KMS-11 (cell line): ENCODE data around the gene PTCRA.

Source experiments
- H2AFZ ChIP-seq: fragments of 200-600 bp; sonication (generic); 2 replicates; pipeline ENCODE4 v1.6.1; 2016; ENCODE audit warnings: antibody characterized with exemption, mixed run types, low read depth
- H3K27ac ChIP-seq: fragments of 200-600 bp; sonication (generic); 2 replicates; pipeline ENCODE4 v1.6.1; 2016; ENCODE audit warnings: mild to moderate bottlenecking, mixed run types
- H3K27me3 ChIP-seq: fragments of 200-600 bp; sonication (generic); 2 replicates; pipeline ENCODE4 v1.6.1; 2017; ENCODE audit warnings: mild to moderate bottlenecking, low read depth, mixed run types, moderate library complexity; ENCODE audit not compliant: insufficient read depth
- H3K36me3 ChIP-seq: fragments of 200-600 bp; sonication (generic); 2 replicates; pipeline ENCODE4 v1.6.1; 2017; ENCODE audit warnings: mild to moderate bottlenecking, mixed run types; ENCODE audit not compliant: insufficient read depth
- H3K4me1 ChIP-seq: fragments of 200-600 bp; sonication (generic); 2 replicates; pipeline ENCODE4 v1.6.1; 2016; ENCODE audit warnings: mild to moderate bottlenecking, low read depth, mixed run types; ENCODE audit not compliant: poor library complexity, severe bottlenecking
- H3K4me2 ChIP-seq: fragments of 200-600 bp; sonication (generic); 2 replicates; pipeline ENCODE4 v1.7.0; 2016; ENCODE audit warnings: mild to moderate bottlenecking, mixed run types
- H3K4me3 ChIP-seq: fragments of 200-600 bp; sonication (generic); IDR thresholded peaks from 2 replicates; pipeline ENCODE4 v1.6.1; 2017; ENCODE audit warnings: low read depth, low read length, mixed read lengths; ENCODE audit not compliant: insufficient read depth
- H3K79me2 ChIP-seq: fragments of 200-600 bp; sonication (generic); 2 replicates; pipeline ENCODE4 v1.6.1; 2016; ENCODE audit warnings: low read depth, mixed run types; ENCODE audit not compliant: insufficient read depth
- H3K9ac ChIP-seq: fragments of 200-600 bp; sonication (generic); 2 replicates; pipeline ENCODE4 v1.6.1; 2016; ENCODE audit warnings: mild to moderate bottlenecking, mixed run types
- H4K20me1 ChIP-seq: fragments of 200-600 bp; sonication (generic); 2 replicates; pipeline ENCODE4 v1.6.1; 2016; ENCODE audit warnings: mild to moderate bottlenecking, mixed run types; ENCODE audit not compliant: insufficient read depth
- CTCF ChIP-seq: fragments of 200-600 bp; sonication (generic); conservative IDR thresholded peaks from 2 replicates; pipeline ENCODE4 v1.6.1; 2017; ENCODE audit warnings: low read depth, mild to moderate bottlenecking, antibody characterized with exemption, low read length, moderate library complexity, mixed read lengths

Gene PTCRA

DNA sequence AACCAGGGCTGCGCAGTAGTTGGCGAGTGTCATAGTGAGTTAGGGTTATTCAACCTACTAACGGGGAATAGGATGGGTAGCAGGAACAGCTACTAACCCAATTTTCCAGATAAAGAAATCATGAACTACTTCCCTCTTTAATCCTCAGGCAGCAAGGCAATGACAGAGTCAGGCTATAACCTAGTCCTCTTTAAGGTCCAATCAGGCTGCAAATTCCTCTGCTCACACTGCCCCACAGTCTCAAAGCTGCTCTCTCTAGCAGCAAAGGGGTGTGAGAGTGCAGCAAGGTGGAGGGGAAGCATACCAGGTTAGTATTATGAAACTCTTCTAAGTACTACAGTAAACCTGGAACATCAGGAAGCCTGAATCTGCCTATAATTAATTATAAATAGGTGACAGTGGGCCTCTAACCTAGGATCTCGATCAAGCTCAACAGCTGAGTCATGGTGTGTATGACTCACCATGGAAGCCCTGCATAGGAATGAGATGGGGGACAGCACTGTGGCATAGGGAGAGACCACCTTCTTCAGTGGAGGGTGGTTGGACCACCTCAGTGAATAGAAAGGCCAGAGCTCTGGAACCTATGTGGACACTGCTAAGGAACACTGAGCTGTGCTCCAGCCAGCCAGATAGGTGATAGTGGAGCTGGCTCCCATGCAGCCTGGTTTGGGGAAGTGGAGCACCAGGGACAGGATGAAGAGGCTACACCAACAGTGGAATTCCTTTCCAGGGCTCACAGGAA is 55.2 kb downstream of the PTCRA start:
- H3K27ac ChIP-seq, result no peak overlapping the region
- no peak for TF ChIP-seq CTCF
- H3K4me2 ChIP-seq, result no peak overlapping the region

GRCh38 chr6:42971746-42972327 is 56.0 kb downstream of the PTCRA start:
- Histone ChIP-seq H3K4me2 (no peak overlapping the region), H3K27ac (no peak overlapping the region), H3K79me2 (no peaks in the 10 kb centered on the region), H3K27me3 (no peaks in the 10 kb centered on the region), H3K4me3 (no peak overlapping the region), H2AFZ (no peak overlapping the region), H4K20me1 (no peaks in the 10 kb centered on the region), H3K4me1 (no peaks in the 10 kb centered on the region), H3K36me3 (no peaks in the 10 kb centered on the region), H3K9ac (no peak overlapping the region)
- no peak for TF ChIP-seq CTCF

More for the DNA sequence above, 55.2 kb downstream of the PTCRA start:
- no peak overlapping the region for H3K4me3 ChIP-seq
- H3K36me3 ChIP-seq, result no peaks in the 10 kb centered on the region
- H4K20me1 ChIP-seq, result no peaks in the 10 kb centered on the region
- H3K4me1 ChIP-seq, result no peaks in the 10 kb centered on the region
- H3K9ac ChIP-seq, result no peak overlapping the region
- H3K27me3 ChIP-seq, result no peaks in the 10 kb centered on the region
- no peak overlapping the region for H2AFZ ChIP-seq
- no peaks in the 10 kb centered on the region for H3K79me2 ChIP-seq

DNA sequence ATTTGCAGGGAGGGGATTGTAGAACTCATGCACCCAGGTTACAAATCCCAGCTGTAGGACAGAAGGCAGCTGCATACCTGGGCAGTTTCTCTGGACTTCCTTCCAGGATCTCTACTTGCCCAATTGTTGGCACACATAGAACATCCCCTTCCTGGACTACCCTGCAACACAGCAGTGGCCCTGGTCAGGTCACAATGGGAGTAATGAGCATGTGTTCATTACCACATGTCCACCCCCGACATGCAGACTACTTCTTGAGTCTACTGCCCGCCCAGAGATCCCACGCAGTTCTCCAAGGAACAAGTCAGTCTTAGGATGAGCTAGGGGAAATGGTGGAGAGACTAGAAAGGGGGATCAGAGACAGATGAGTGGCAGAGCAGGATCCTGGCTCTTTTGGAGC is 58.1 kb downstream of the PTCRA start:
- no peak overlapping the region for H3K4me3 ChIP-seq
- H3K36me3 ChIP-seq, result no peaks in the 10 kb centered on the region
- peaks cover 11% of the 10 kb centered on the region for H3K79me2 ChIP-seq
- H3K27me3 ChIP-seq, result no peaks in the 10 kb centered on the region
- H3K4me2 ChIP-seq, result no peak overlapping the region
- no peak overlapping the region for H3K9ac ChIP-seq
- no peaks in the 10 kb centered on the region for H4K20me1 ChIP-seq
- no peak overlapping the region for H2AFZ ChIP-seq
- no peak overlapping the region for H3K27ac ChIP-seq
- peaks cover 9% of the 10 kb centered on the region for H3K4me1 ChIP-seq
- no peak for TF ChIP-seq CTCF

DNA sequence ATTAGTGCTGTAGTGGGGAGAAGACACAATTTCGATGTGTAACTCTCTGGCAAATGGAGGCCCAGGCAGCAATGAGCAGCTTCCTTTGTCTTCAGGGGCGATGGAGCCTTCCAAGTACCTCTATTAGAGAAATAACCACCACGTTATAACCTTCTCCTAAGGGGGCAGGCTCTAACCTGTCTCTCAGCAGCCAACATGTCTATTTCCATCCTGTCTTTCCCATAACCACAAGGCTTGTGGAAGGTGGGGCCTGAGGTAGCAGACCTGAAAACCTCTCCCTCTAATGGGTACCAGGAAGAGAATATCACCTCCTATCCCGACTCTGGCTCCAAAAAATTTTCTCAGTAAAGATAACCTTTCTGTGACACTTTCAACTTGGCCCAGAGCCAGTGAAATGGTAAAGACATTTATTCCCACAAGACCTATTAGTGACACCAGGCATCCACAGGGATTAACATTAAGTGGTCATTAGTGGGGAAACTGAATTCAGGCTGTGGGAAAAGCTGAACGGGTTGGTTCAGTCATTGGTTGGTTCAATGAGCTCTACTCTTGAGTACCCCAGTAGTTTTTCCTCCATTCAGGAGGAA is 59.2 kb downstream of the PTCRA start:
- Histone ChIP-seq H3K79me2 (peaks cover 11% of the 10 kb centered on the region), H3K4me3 (no peak overlapping the region), H3K27ac (no peak overlapping the region), H3K27me3 (no peaks in the 10 kb centered on the region), H2AFZ (no peak overlapping the region), H3K4me1 (peaks cover 11% of the 10 kb centered on the region), H3K4me2 (no peak overlapping the region), H4K20me1 (no peaks in the 10 kb centered on the region), H3K9ac (no peak overlapping the region), H3K36me3 (no peaks in the 10 kb centered on the region)
- TF ChIP-seq CTCF, result no peak
